GM10266 (cell line): ENCODE results near the gene PTGDR.

Experiments used
- DNase-seq: peaks from one replicate; pipeline ENCODE4 v3.0.0; 2012; ENCODE audit errors: extremely low spot score
- CTCF ChIP-seq: IDR thresholded peaks from 2 replicates; pipeline ENCODE4 v1.5.1; 2012; ENCODE audit warnings: mild to moderate bottlenecking, low read depth; ENCODE audit not compliant: control insufficient read depth, insufficient read depth; ENCODE audit errors: missing control alignments

Gene PTGDR

GRCh38 chr14:52248057-52248456 is 19.4 kb upstream of the PTGDR start:
- no peak for TF ChIP-seq CTCF
- no peak for DNase-seq

- no peak for DNase-seq
Measured at GRCh38 chr14:52251724-52252123, 15.8 kb upstream of the PTGDR start.

GRCh38 chr14:52253503-52253902 is 14.0 kb upstream of the PTGDR start:
- no peak for TF ChIP-seq CTCF
- no peak for DNase-seq

More at GRCh38 chr14:52251724-52252123, 15.8 kb upstream of the PTGDR start:
- no peak for TF ChIP-seq CTCF

GRCh38 chr14:52254086-52254485 is 13.4 kb upstream of the PTGDR start:
- DNase-seq = no peak

GRCh38 chr14:52258783-52259182 is 8.7 kb upstream of the PTGDR start:
- TF ChIP-seq CTCF = no peak
- DNase-seq = no peak

More at GRCh38 chr14:52254086-52254485, 13.4 kb upstream of the PTGDR start:
- no peak for TF ChIP-seq CTCF

- TF ChIP-seq CTCF = no peak
- DNase-seq = no peak
Measured at GRCh38 chr14:52259434-52259833, 8.1 kb upstream of the PTGDR start.

GRCh38 chr14:52262600-52262999 is 4.9 kb upstream of the PTGDR start:
- DNase-seq = no peak
- TF ChIP-seq CTCF = no peak
